ENCODE results near the gene TMOD4. TPM values are rescaled to one million over a fixed set of nuclear protein-coding genes. Genes with fewer than 3 reads are reported as not detected.

The TMOD4 gene
- total and polyA plus RNA-seq, 2 of the 13 experiments (the other 11 are each of a cell fraction or from before 2014, with no cell fraction given), result 0.66 TPM; not detected in 1

DNA sequence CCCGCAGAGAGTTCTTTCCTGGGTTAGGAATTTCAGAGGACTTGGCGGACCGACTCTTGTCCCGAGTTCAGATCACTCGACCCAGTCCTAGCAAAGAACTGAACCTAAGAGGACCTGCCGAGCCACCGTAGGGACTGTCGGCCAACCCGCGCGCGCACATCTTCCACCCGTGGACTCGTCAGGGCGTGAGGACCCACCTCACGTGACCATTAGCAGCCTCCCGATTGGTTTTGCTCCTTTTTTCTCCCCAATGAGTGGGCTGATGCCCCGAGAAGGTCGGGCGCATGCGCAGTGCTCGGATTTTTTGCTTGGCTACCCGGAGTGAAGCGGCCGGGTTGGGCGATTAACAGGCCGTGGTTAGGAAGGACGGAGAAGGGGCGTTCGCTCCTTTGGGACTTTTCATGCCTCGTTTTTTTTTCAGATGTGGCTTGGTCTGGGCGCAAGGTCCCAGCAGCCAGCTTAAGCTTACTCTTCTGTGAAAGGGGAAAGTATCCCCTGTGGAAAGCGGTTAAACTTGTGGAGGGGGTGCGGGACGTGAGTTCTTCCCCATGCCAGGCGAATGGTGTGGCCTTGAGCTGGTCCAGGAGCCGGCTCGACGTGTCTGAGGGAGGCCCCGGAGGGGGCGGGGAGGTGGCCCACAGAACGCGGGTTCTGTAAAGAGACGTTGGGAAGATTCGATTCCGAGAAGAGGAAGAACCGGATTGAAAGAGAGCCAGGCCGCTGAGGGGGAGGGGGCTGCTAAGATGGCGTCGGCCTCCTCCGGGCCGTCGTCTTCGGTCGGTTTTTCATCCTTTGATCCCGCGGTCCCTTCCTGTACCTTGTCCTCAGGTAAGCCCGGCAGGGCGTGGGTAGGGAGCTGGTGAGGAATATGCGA lies 22.7 kb upstream of the TMOD4 start, which contains the start of gene PIP5K1A (continued):
- TF ChIP-seq AKAP8 (CRISPR knock-in tag; IDR thresholded peaks at IDR 0.05) (0 out of 2 replicates have a peak, but pooled peaks have one; percentile 26), ZNF317 (CRISPR knock-in tag; IDR thresholded peaks at IDR 0.05) (peak; percentile 55), SALL2 (CRISPR knock-in tag; IDR thresholded peaks at IDR 0.05) (peak; percentile 81), HES4 (CRISPR knock-in tag; IDR thresholded peaks at IDR 0.05; ENCODE audit: borderline replicate concordance) (0 out of 2 replicates have a peak, but pooled peaks have one; percentile 46), DNMT1 (CRISPR knock-in tag; IDR thresholded peaks at IDR 0.05) (no peak), ZSCAN30 (CRISPR knock-in tag; IDR thresholded peaks at IDR 0.05) (0 out of 2 replicates have a peak, but pooled peaks have one; percentile 52), RFX3 (CRISPR knock-in tag; IDR thresholded peaks at IDR 0.05) (no peak), ZIK1 (CRISPR knock-in tag; IDR thresholded peaks at IDR 0.05; ENCODE audit: borderline replicate concordance, low read depth) (0 out of 2 replicates have a peak, but pooled peaks have one; percentile 30), ZNF841 (CRISPR knock-in tag; IDR thresholded peaks at IDR 0.05; ENCODE audit: borderline replicate concordance) (0 out of 2 replicates have a peak, but pooled peaks have one; percentile 10), SP2 (CRISPR knock-in tag; IDR thresholded peaks at IDR 0.05) (peak; percentile 37; the same call in 1 of the 2 replicates), SAP130 (CRISPR knock-in tag; IDR thresholded peaks at IDR 0.05; ENCODE audit: low read depth) (peak; percentile 43; the same call in 1 of the 2 replicates), KLF13 (CRISPR knock-in tag; IDR thresholded peaks at IDR 0.05) (no peak), NFYB (CRISPR knock-in tag; IDR thresholded peaks at IDR 0.05) (peak; percentile 82), FOXA3 (CRISPR knock-in tag; IDR thresholded peaks at IDR 0.05) (peak; percentile 16), FOXC1 (CRISPR knock-in tag; IDR thresholded peaks at IDR 0.05; ENCODE audit: borderline replicate concordance) (no peak), ZNF780A (CRISPR knock-in tag; IDR thresholded peaks at IDR 0.05) (peak; percentile 57; the same call in 1 of the 2 replicates), TAF1 (CRISPR knock-in tag; IDR thresholded peaks at IDR 0.05) (peak; percentile 80), TBP (CRISPR knock-in tag; IDR thresholded peaks at IDR 0.05) (no peak)
- TF ChIP-seq, protein P1, sequence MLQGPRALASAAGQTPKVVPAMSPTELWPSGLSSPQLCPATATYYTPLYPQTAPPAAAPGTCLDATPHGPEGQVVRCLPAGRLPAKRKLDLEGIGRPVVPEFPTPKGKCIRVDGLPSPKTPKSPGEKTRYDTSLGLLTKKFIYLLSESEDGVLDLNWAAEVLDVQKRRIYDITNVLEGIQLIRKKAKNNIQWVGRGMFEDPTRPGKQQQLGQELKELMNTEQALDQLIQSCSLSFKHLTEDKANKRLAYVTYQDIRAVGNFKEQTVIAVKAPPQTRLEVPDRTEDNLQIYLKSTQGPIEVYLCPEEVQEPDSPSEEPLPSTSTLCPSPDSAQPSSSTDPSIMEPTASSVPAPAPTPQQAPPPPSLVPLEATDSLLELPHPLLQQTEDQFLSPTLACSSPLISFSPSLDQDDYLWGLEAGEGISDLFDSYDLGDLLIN (CRISPR knock-in tag; IDR thresholded peaks at IDR 0.05; ENCODE audit: borderline replicate concordance), result 0 out of 2 replicates have a peak, but pooled peaks have one; percentile 37
- TF ChIP-seq, protein P2, sequence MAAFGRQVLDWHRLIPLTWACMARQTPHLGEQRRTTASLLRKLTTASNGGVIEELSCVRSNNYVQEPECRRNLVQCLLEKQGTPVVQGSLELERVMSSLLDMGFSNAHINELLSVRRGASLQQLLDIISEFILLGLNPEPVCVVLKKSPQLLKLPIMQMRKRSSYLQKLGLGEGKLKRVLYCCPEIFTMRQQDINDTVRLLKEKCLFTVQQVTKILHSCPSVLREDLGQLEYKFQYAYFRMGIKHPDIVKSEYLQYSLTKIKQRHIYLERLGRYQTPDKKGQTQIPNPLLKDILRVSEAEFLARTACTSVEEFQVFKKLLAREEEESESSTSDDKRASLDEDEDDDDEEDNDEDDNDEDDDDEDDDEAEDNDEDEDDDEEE (CRISPR knock-in tag; IDR thresholded peaks at IDR 0.05), result no peak
- TF ChIP-seq, protein P3, sequence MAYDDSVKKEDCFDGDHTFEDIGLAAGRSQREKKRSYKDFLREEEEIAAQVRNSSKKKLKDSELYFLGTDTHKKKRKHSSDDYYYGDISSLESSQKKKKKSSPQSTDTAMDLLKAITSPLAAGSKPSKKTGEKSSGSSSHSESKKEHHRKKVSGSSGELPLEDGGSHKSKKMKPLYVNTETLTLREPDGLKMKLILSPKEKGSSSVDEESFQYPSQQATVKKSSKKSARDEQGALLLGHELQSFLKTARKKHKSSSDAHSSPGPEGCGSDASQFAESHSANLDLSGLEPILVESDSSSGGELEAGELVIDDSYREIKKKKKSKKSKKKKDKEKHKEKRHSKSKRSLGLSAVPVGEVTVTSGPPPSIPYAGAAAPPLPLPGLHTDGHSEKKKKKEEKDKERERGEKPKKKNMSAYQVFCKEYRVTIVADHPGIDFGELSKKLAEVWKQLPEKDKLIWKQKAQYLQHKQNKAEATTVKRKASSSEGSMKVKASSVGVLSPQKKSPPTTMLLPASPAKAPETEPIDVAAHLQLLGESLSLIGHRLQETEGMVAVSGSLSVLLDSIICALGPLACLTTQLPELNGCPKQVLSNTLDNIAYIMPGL (CRISPR knock-in tag; IDR thresholded peaks at IDR 0.05; ENCODE audit: borderline replicate concordance in 1 of 2, low read depth in 1 of 2), result peak; percentile 49 to 69; a peak in 3 of 4 replicates
- TF ChIP-seq, protein P4, sequence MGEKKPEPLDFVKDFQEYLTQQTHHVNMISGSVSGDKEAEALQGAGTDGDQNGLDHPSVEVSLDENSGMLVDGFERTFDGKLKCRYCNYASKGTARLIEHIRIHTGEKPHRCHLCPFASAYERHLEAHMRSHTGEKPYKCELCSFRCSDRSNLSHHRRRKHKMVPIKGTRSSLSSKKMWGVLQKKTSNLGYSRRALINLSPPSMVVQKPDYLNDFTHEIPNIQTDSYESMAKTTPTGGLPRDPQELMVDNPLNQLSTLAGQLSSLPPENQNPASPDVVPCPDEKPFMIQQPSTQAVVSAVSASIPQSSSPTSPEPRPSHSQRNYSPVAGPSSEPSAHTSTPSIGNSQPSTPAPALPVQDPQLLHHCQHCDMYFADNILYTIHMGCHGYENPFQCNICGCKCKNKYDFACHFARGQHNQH (CRISPR knock-in tag; IDR thresholded peaks at IDR 0.05), result peak; percentile 72

Measured in HepG2 (cell line).